ENCODE measurements around the gene PGS1. TPM values are rescaled to one million over a fixed set of nuclear protein-coding genes. Genes with fewer than 3 reads are reported as not detected.
A peak's percentile ranks its signal among the peaks of the same experiment; 100 is the strongest.

The PGS1 gene
- total RNA-seq, 2 donors from 2014 or later, result 81.6 to 101 TPM

- Mint-ChIP-seq H3K36me3 (ENCODE audit: insufficient read depth in 2 of 2) (peaks cover 8 to 27% of the 10 kb centered on the region in 2 donors), H3K4me1 (ENCODE audit: low read depth) (peaks cover 10% of the 10 kb centered on the region), H3K27me3 (ENCODE audit: low read depth) (no peaks in the 10 kb centered on the region), H3K9me3 (no peaks in the 10 kb centered on the region), H3K4me3 (no peak overlapping the region), H3K27ac (no peak overlapping the region)
- DNase-seq (no peak), ATAC-seq (replicated peaks in 1 of 2) (no peak)
These were observed 47.9 kb downstream of the PGS1 start for GRCh38 chr17:78426293-78426879.

DNA sequence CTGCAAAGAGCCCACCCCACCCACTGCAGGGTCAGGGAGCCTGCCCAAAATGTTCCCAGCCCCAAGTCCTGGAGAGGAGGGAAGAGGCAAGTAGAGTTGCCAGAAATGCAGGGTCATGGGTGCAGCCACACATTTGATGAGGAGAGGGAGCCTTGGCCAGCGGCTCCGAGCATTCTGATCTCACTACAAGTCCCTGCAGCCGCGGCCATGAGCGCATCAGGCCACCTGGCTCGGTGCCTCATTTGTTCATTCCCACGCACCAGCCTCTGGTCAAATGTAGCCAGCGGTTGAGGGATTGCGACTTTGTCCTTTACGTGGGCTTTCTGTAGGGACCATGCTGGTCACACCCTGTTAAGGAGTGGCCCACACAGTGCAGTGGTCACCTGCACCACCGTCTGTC lies 48.7 kb downstream of the PGS1 start:
- Mint-ChIP-seq H3K27ac (peak overlapping the region; percentile 15), H3K9me3 (no peaks in the 10 kb centered on the region), H3K36me3 (ENCODE audit: insufficient read depth in 2 of 2) (peaks cover 8 to 24% of the 10 kb centered on the region in 2 donors), H3K4me1 (ENCODE audit: low read depth) (peaks cover 2% of the 10 kb centered on the region), H3K27me3 (ENCODE audit: low read depth) (no peaks in the 10 kb centered on the region), H3K4me3 (no peak overlapping the region)
- DNase-seq (no peak), ATAC-seq (replicated peaks in 1 of 2) (no peak)

- Mint-ChIP-seq H3K27ac (peak overlapping the region; percentile 63), H3K36me3 (ENCODE audit: insufficient read depth in 2 of 2) (peaks cover 7 to 23% of the 10 kb centered on the region in 2 donors), H3K9me3 (no peaks in the 10 kb centered on the region), H3K27me3 (ENCODE audit: low read depth) (no peaks in the 10 kb centered on the region), H3K4me3 (no peak overlapping the region), H3K4me1 (ENCODE audit: low read depth) (no peaks in the 10 kb centered on the region)
- ATAC-seq (replicated peaks in 1 of 2), result no peak
- DNase-seq, result no peak
These were observed 49.7 kb downstream of the PGS1 start for GRCh38 chr17:78428025-78428575.

- DNase-seq (no peak), ATAC-seq (replicated peaks in 1 of 2) (no peak)
- H3K27ac Mint-ChIP-seq, result peak overlapping the region; percentile 1
- peaks cover 5 to 22% of the 10 kb centered on the region in 2 donors for H3K36me3 Mint-ChIP-seq (ENCODE audit: insufficient read depth in 2 of 2)
- H3K9me3 Mint-ChIP-seq, result no peaks in the 10 kb centered on the region
- no peak overlapping the region for H3K4me3 Mint-ChIP-seq
- no peaks in the 10 kb centered on the region for H3K4me1 Mint-ChIP-seq (ENCODE audit: low read depth)
- H3K27me3 Mint-ChIP-seq (ENCODE audit: low read depth), result no peaks in the 10 kb centered on the region
These were observed 50.6 kb downstream of the PGS1 start for GRCh38 chr17:78428836-78429617.

GRCh38 chr17:78429618-78429995 lies 51.2 kb downstream of the PGS1 start:
- peak overlapping the region; percentile 48 for H3K27ac Mint-ChIP-seq
- peaks cover 5 to 22% of the 10 kb centered on the region in 2 donors for H3K36me3 Mint-ChIP-seq (ENCODE audit: insufficient read depth in 2 of 2)
- H3K4me1 Mint-ChIP-seq (ENCODE audit: low read depth), result no peaks in the 10 kb centered on the region
- DNase-seq (no peak), ATAC-seq (replicated peaks in 1 of 2) (no peak)
- no peak overlapping the region for H3K4me3 Mint-ChIP-seq
- H3K27me3 Mint-ChIP-seq (ENCODE audit: low read depth), result no peaks in the 10 kb centered on the region
- no peaks in the 10 kb centered on the region for H3K9me3 Mint-ChIP-seq

DNA sequence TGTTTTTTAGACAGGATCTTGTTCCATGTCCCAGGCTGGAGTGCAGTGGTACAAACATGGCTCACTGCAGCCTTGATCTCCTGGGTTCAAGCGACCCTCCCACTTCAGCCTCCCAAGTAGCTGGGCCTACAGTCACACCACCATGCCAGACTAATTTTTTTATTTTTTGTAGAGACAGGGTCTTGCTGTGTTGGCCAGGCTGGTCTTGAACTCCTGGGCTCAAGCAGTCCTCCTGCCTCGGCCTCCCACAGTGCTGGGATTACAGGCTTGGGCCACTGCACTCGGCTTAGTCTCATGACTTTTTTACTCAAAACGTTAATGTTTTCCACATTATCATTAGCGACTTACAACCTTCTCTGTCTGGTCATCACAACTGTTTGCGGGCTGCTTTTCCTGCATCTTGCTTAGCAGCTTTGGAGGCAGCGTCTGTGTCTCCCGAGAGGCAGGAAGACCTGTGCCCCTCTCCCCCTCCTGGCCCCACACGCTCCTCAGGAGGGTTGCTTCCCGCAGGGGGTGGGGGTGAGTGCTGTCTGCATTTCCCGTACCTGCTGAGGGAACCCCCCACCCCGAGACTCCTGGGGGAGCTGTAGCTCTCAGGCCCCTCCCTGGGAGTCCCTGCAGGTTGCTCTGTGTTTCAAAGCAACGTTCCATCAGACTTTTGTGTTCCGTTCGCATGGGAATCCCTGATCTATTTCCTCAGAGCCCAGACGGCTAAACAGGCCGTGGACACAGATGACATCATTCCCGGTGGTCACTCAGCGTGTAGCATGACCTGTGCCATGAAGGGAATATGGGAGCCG lies 52.6 kb downstream of the PGS1 start:
- no peaks in the 10 kb centered on the region for H3K27me3 Mint-ChIP-seq (ENCODE audit: low read depth)
- no peak for DNase-seq
- no peak overlapping the region for H3K4me3 Mint-ChIP-seq
- no peaks in the 10 kb centered on the region for H3K9me3 Mint-ChIP-seq
- no peak overlapping the region for H3K27ac Mint-ChIP-seq
- H3K4me1 Mint-ChIP-seq (ENCODE audit: low read depth), result no peaks in the 10 kb centered on the region
- no peak for ATAC-seq (replicated peaks in 1 of 2)
- H3K36me3 Mint-ChIP-seq (ENCODE audit: insufficient read depth in 2 of 2), result peaks cover 5 to 17% of the 10 kb centered on the region in 2 donors

DNA sequence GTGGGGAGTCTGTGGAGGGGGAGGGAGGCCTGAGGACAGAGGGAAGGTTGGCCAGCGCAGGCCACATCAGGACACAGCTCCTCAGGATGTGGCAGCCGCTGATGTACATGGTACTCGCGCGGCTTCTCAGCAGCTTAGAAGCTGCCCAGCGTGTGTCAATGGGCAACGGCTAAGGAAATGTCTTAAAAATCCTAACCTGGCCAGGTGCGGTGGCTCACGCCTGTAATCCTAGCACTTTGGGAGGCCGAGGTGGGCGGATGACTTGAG lies 53.2 kb downstream of the PGS1 start:
- Mint-ChIP-seq H3K36me3 (ENCODE audit: insufficient read depth in 2 of 2) (peaks cover 5 to 17% of the 10 kb centered on the region in 2 donors), H3K4me3 (no peak overlapping the region)

GRCh38 chr17:78432226-78433012 lies 54.0 kb downstream of the PGS1 start:
- Mint-ChIP-seq H3K4me3 (no peak overlapping the region), H3K4me1 (ENCODE audit: low read depth) (no peaks in the 10 kb centered on the region), H3K36me3 (ENCODE audit: insufficient read depth in 2 of 2) (peaks cover 3 to 10% of the 10 kb centered on the region in 2 donors), H3K27me3 (ENCODE audit: low read depth) (no peaks in the 10 kb centered on the region), H3K9me3 (no peaks in the 10 kb centered on the region), H3K27ac (no peak overlapping the region)
- no peak for ATAC-seq (replicated peaks in 1 of 2)
- no peak for DNase-seq

More for the DNA sequence above, 53.2 kb downstream of the PGS1 start:
- Mint-ChIP-seq H3K27me3 (ENCODE audit: low read depth) (no peaks in the 10 kb centered on the region), H3K9me3 (no peaks in the 10 kb centered on the region), H3K27ac (no peak overlapping the region), H3K4me1 (ENCODE audit: low read depth) (no peaks in the 10 kb centered on the region)
- no peak for DNase-seq
- no peak for ATAC-seq (replicated peaks in 1 of 2)

- Mint-ChIP-seq H3K27ac (no peak overlapping the region), H3K4me1 (ENCODE audit: low read depth) (no peaks in the 10 kb centered on the region), H3K9me3 (peaks cover 0 to 2% of the 10 kb centered on the region in 2 donors), H3K27me3 (ENCODE audit: low read depth) (no peaks in the 10 kb centered on the region), H3K4me3 (no peak overlapping the region), H3K36me3 (ENCODE audit: insufficient read depth in 2 of 2) (peaks cover 3 to 10% of the 10 kb centered on the region in 2 donors)
- peak in 1 of 2 donors; percentile 6 for ATAC-seq (replicated peaks in 1 of 2)
- no peak for DNase-seq
These were observed 54.7 kb downstream of the PGS1 start for GRCh38 chr17:78433013-78433727.

GRCh38 chr17:78433780-78434335 lies 55.4 kb downstream of the PGS1 start:
- Mint-ChIP-seq H3K27me3 (ENCODE audit: low read depth) (no peaks in the 10 kb centered on the region), H3K4me1 (ENCODE audit: low read depth) (no peaks in the 10 kb centered on the region), H3K27ac (no peak overlapping the region), H3K36me3 (ENCODE audit: insufficient read depth in 2 of 2) (peaks cover 3 to 7% of the 10 kb centered on the region in 2 donors), H3K4me3 (no peak overlapping the region), H3K9me3 (peaks cover 0 to 2% of the 10 kb centered on the region in 2 donors)
- DNase-seq, result no peak
- no peak for ATAC-seq (replicated peaks in 1 of 2)

- ATAC-seq (replicated peaks in 1 of 2) (peak in 1 of 2 donors; percentile 5), DNase-seq (no peak)
- Mint-ChIP-seq H3K4me1 (ENCODE audit: low read depth) (no peaks in the 10 kb centered on the region), H3K27me3 (ENCODE audit: low read depth) (no peaks in the 10 kb centered on the region), H3K9me3 (peaks cover 0 to 2% of the 10 kb centered on the region in 2 donors), H3K36me3 (ENCODE audit: insufficient read depth in 2 of 2) (peaks cover under 1 to 4% of the 10 kb centered on the region in 2 donors), H3K4me3 (no peak overlapping the region), H3K27ac (no peak overlapping the region)
These were observed 56.2 kb downstream of the PGS1 start for GRCh38 chr17:78434455-78435329.

All from activated T-cell treated with anti-CD3 and anti-CD28 coated beads, Interleukin-2, amount 50 U/mL, for 72 hours (primary cell).